Skin epidermis (tissue), 12 donors: Measurements from ENCODE around the gene PCNX1.

Source experiments
- H3K27ac ChIP-seq, 21 experiments: fragments of 200-600 bp; sonication (generic) in 11 of 21; one replicate each; pipeline ENCODE4 v1.5.0; 2020; ENCODE audit warnings: mild to moderate bottlenecking in 3 of 21, inconsistent platforms in 2 of 21, moderate library complexity in 2 of 21
- H3K4me3 ChIP-seq, 7 experiments: fragments of 200-600 bp; sonication (generic) in 2 of 7; one replicate each; pipeline ENCODE4 v1.5.0; 2020; ENCODE audit warnings: inconsistent platforms in 2 of 7, mild to moderate bottlenecking in 2 of 7, moderate library complexity in 1 of 7

PCNX1 gene

DNA sequence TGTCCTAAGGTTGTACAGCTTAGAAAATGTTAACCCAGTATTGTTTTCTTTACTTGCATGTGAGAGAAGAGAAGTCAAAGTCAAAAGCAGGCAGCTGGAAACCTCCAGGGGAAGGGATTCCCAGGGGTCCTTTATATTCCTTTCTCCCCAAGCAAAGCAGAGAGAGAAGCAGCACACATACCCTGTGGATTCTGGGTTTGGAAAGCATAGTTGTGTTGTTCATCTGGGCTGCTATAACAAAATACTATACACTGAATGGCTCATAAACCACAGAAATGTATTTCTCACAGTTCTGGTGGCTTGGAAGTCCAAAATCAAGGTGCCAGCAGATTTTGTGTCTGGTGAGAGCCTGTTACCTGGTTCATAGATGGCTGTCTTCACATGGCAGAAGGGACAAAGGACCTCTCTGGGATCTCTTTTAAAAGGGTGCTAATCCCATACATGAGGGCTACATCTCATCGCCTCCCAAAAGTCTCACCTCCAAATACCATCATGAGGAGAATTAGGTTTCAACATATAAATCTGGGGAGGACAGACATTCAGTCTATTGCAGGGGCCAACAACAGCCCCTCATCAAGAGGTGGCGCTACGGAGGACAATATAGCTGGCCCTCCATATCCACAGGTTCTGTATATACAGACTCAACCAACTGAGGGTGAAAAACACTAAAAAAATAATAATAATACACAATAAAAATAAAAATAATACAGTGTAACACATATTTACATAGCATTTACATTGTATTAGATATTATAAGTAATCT is 19.3 kb upstream of the PCNX1 start:
- peak overlapping the region in 15 of 21 experiments; percentile 7 to 87 (median 62) for H3K27ac ChIP-seq
- H3K4me3 ChIP-seq = no peak overlapping the region

DNA sequence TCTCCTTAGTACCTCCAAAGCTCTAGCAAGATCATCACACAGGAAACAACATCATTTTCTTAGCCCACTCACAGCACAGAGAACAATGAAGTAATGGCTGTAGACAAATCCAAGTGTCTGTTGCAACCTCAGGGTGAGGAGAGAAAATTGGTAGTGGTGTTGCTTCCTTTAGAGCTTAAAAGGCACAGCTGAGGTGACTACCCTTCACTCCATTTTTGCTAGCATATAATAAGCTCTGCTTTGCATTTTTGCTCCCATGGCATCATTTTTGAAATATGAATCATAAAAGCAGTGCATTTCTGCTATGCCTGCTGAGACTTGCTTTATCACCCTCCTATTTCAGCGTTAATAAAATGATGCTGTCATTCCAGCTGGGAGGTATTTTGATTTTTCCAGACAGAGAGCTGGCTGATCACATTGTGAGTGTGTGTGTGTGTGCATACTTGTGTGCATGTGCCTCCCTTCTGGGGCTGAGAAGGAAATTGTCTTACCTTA is 18.5 kb upstream of the PCNX1 start:
- no peak overlapping the region for H3K4me3 ChIP-seq
- H3K27ac ChIP-seq = peak overlapping the region in 8 of 21 experiments; percentile 7 to 87 (median 54)

- H3K27ac ChIP-seq = peak overlapping the region in 4 of 21 experiments; percentile 35 to 87 (median 79)
- no peak overlapping the region for H3K4me3 ChIP-seq
Observed at GRCh38 chr14:70889555-70889954, 17.7 kb upstream of the PCNX1 start.

DNA sequence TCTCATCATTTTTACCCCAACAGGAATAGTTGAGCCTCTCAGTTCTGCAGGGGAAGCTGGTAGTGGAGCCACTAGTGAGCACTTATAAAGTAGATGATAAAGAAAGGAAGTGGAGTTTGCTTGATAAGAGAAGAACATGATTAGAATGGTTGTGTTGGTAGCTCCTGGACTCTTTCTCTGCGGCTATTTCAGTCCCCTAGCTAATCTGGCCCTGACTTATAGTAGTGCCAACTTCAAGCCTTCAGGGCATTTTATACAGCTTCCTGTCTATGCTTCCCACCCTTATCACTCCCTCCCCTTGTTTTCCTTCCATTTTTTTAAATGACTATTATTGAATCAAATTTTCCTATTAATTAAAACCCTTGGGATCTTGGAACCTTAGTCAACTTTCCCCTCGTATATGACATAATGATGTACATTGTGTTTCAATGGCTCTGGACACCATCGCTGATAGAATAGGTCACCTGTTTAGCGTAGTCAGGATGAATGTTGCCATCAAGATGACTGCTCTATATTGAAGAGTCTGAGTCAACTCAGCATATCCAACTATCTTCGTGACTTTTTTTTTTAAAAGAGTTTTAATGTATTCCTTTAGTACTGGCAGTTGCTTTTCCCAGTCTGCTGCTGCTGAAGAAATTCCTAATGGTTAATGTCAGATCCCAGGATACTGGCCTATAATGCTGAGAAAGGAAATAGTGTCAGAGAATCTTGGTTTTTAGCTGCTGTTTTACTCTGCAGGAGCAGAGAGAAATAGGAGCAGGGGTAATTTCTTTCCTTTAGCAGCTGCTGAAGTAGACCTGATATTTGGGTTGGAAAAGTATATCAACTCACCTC is 16.2 kb upstream of the PCNX1 start:
- Histone ChIP-seq H3K27ac (no peak overlapping the region), H3K4me3 (no peak overlapping the region)

DNA sequence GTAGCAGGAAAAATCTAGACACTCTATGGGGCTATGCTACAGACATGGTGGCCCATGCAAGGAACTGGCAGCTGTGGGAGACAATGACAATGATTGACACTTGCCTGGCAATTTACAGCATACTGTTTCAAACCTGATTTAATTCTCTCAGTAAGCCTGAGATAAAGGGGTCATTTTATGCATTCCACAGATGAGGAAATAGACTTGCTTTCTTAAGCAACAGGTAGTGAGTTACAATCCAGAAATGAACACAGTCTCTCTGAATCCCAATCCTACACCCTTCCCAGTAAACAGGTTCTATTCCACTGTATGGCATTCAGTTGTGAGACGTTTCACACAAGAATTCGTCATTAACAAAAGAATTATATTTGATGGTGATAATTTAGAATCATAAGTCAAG is 15.5 kb upstream of the PCNX1 start:
- Histone ChIP-seq H3K4me3 (no peak overlapping the region), H3K27ac (no peak overlapping the region)

- Histone ChIP-seq H3K27ac (peak overlapping the region in 2 of 21 experiments; percentile 6 to 14), H3K4me3 (no peak overlapping the region)
Observed at GRCh38 chr14:70893062-70893845, 14.0 kb upstream of the PCNX1 start.

DNA sequence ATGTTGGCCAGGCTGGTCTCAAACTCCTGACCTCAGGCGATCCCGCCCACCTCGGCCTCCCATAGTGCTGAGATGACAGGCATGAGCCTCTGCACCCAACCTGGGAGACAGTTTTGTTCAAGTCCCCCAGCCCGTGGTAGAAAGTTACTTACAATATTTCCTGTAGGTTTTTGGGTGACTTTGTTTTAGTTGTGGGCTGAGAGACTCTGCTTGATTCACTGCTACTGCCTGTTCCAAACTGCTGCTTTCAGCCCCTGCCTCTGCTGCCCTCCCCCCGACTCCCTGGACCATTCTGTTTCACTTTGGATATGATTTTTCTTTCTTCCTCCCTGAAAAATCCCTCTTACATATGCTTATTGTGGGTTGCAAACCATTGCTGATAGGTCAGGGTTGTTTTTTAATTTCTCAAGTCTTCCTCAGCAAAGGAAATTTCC is 13.4 kb upstream of the PCNX1 start:
- H3K27ac ChIP-seq = peak overlapping the region in 2 of 21 experiments; percentile 6 to 14
- H3K4me3 ChIP-seq = no peak overlapping the region

- H3K27ac ChIP-seq = peak overlapping the region in 2 of 21 experiments; percentile 3 to 27
- H3K4me3 ChIP-seq = no peak overlapping the region
Observed at GRCh38 chr14:70894868-70895267, 12.4 kb upstream of the PCNX1 start.

- Histone ChIP-seq H3K4me3 (no peak overlapping the region), H3K27ac (peak overlapping the region in 3 of 21 experiments; percentile 16 to 63 (median 55))
Observed at GRCh38 chr14:70896317-70896716, 10.9 kb upstream of the PCNX1 start.

GRCh38 chr14:70896981-70897380 is 10.3 kb upstream of the PCNX1 start:
- H3K27ac ChIP-seq = peak overlapping the region in 7 of 21 experiments; percentile 19 to 63 (median 55)
- no peak overlapping the region for H3K4me3 ChIP-seq

DNA sequence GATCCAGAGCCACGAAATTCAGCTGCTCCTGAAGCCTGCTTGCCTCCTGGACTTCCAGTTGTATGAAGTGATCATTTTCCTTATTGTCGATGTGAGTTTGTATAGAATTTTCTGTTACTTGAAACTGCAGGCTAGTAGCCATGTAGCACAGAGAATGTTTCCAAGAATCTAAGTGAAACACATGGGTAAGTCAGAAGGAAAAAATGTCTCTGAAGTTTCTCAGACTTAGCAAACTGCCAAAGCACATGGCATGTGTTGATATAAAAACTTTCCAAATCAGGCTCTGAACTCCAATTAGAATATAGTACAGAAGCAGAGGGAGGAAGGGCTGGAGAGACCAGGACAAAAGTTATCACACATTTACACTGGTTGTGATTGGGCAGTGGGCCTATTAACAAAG is 9.8 kb upstream of the PCNX1 start:
- H3K4me3 ChIP-seq = no peak overlapping the region
- H3K27ac ChIP-seq = peak overlapping the region in 7 of 21 experiments; percentile 19 to 63 (median 56)

GRCh38 chr14:70898111-70898745 is 9.0 kb upstream of the PCNX1 start:
- H3K27ac ChIP-seq = peak overlapping the region in 5 of 21 experiments; percentile 2 to 63 (median 60)
- H3K4me3 ChIP-seq = no peak overlapping the region

GRCh38 chr14:70901269-70901668 is 6.0 kb upstream of the PCNX1 start:
- H3K27ac ChIP-seq = no peak overlapping the region
- H3K4me3 ChIP-seq = no peak overlapping the region

DNA sequence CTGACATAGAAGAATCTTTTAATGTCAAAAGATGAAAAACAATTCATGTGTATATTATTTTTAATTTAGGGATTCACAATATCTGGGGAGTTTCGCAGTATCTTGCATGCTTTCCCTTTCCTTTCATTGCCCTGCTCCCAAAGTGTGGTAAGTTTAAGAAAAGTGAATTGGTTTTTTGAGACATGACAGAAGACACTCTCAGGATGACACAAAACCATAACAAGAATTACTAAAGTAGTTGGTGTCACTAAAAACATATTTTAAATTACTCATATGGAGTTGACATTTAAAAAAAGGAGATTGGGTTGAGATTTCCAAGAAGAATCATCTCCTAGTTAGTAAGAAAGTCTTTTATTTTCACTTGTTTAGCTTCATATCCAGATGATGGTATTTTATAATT is 5.1 kb upstream of the PCNX1 start:
- Histone ChIP-seq H3K27ac (no peak overlapping the region), H3K4me3 (no peak overlapping the region)

DNA sequence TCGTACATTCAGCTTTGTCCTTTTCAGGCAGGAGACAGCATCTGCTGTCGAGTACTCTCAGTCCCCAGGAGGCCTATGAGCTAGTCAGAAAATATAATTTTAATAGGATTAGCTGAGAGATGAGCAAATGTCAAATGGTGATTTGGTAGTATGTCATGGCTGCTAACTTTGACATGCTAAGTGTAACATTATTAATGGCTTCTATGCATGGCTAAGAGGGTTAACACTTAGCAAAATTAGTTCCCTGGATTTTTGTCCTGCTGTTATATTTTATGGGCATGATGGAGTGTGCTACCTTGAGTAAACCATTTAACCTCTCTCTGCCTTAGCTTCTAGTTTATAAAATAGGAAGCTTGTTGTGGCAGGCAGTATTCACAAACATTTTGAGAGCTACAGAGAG is 2.9 kb upstream of the PCNX1 start:
- Histone ChIP-seq H3K27ac (peak overlapping the region in 6 of 21 experiments; percentile 46 to 98 (median 58)), H3K4me3 (no peak overlapping the region)

- H3K4me3 ChIP-seq = no peak overlapping the region
- H3K27ac ChIP-seq = peak overlapping the region in 17 of 21 experiments; percentile 9 to 98 (median 57)
Observed at GRCh38 chr14:70905301-70905700, 2.0 kb upstream of the PCNX1 start.

DNA sequence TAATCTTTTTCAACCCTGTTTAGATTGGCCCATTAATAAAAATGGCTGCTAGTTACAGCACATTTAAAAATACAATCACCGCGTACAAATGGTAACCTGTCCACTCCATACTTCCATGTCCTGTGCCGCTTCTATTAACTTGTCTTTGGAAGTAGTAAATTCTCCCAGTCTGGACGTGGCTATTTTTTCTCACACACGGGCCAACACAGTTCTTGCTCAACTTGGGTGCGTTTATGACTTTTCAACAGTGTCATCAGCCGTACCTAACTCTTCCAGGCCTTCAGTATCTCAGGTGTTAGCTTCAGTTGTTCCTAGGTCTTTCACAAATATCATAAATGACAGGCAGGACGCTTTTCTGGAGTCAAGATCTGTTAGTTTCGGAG is 475 bp upstream of the PCNX1 start:
- H3K4me3 ChIP-seq = peak overlapping the region; percentile 71 to 97 (median 90)
- peak overlapping the region; percentile 76 to 98 (median 92) for H3K27ac ChIP-seq

- H3K27ac ChIP-seq = peak overlapping the region; percentile 76 to 98 (median 92)
- H3K4me3 ChIP-seq = peak overlapping the region; percentile 71 to 97 (median 90)
Observed at GRCh38 chr14:70907996-70908934, 1.0 kb downstream of the PCNX1 start.
